AG09309 (cell line): ENCODE measurements around the gene HESX1.
A peak's percentile ranks its signal among the peaks of the same experiment; 100 is the strongest.

Experiments used
- DNase-seq: peaks from one replicate; pipeline ENCODE4 v3.0.0-alpha.2; 2010; ENCODE audit warnings: low read depth
- H3K4me3 ChIP-seq: 2 replicates; pipeline ENCODE4 v1.5.1; 2011; ENCODE audit warnings: mild to moderate bottlenecking, low read depth, low read length, moderate library complexity; ENCODE audit not compliant: control insufficient read depth
- TF ChIP-seq, protein P1 (sequence below): IDR thresholded peaks from 2 replicates; pipeline ENCODE4 v1.5.1; 2011; ENCODE audit warnings: mild to moderate bottlenecking, low read depth, low read length, inconsistent platforms; ENCODE audit not compliant: insufficient read depth, control insufficient read depth; ENCODE audit errors: missing control alignments

Gene HESX1

DNA sequence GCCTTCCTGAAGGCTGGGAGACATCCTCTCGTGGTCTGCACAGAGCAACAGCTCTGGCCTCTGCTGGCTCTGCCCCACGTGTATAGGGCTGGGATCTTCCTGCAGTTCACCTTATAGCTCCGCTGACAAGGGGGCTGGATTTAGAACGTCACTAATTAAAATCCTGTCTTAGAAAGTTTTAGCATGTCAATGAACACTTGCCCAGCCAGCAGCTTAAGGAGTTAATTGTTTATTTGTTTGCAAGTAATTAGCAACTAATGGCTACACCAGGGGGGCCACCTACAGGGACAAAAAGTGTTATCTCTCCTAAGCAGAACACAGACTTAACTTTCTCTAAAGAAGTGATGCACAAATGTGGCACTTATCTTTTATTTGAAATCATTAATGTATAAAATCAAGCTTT is at the start of gene HESX1:
Gene HESX1, minus strand, starts transcription at position 84 of the 403 bp plus-strand sequence. Its CDS starts 60 bp downstream, at position 24.
- H3K4me3 ChIP-seq = no peak within 1 kb of the TSS
- no peak for DNase-seq
- TF ChIP-seq, protein P1, sequence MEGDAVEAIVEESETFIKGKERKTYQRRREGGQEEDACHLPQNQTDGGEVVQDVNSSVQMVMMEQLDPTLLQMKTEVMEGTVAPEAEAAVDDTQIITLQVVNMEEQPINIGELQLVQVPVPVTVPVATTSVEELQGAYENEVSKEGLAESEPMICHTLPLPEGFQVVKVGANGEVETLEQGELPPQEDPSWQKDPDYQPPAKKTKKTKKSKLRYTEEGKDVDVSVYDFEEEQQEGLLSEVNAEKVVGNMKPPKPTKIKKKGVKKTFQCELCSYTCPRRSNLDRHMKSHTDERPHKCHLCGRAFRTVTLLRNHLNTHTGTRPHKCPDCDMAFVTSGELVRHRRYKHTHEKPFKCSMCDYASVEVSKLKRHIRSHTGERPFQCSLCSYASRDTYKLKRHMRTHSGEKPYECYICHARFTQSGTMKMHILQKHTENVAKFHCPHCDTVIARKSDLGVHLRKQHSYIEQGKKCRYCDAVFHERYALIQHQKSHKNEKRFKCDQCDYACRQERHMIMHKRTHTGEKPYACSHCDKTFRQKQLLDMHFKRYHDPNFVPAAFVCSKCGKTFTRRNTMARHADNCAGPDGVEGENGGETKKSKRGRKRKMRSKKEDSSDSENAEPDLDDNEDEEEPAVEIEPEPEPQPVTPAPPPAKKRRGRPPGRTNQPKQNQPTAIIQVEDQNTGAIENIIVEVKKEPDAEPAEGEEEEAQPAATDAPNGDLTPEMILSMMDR = no peak

DNA sequence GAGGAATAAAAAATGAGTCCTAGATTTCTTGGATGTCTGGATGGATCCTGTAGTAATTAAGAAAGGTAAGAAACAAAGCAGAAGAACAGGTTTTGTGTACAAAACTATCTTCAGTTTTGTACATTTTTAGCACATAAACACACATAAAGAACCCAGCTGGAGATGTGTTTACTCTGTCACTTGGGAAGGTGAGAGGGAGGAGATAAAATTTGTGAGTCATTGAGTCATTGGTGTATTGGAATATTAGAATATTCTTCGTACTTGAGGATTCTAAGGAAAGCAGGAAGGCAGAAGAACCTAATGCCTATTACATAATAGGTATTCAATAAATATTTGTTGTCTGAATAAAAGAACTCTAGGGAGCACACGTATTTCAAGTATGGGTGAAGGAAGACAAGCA is 45.2 kb upstream of the HESX1 start:
- TF ChIP-seq, protein P1 = no peak
- DNase-seq = no peak
- no peak overlapping the region for H3K4me3 ChIP-seq

DNA sequence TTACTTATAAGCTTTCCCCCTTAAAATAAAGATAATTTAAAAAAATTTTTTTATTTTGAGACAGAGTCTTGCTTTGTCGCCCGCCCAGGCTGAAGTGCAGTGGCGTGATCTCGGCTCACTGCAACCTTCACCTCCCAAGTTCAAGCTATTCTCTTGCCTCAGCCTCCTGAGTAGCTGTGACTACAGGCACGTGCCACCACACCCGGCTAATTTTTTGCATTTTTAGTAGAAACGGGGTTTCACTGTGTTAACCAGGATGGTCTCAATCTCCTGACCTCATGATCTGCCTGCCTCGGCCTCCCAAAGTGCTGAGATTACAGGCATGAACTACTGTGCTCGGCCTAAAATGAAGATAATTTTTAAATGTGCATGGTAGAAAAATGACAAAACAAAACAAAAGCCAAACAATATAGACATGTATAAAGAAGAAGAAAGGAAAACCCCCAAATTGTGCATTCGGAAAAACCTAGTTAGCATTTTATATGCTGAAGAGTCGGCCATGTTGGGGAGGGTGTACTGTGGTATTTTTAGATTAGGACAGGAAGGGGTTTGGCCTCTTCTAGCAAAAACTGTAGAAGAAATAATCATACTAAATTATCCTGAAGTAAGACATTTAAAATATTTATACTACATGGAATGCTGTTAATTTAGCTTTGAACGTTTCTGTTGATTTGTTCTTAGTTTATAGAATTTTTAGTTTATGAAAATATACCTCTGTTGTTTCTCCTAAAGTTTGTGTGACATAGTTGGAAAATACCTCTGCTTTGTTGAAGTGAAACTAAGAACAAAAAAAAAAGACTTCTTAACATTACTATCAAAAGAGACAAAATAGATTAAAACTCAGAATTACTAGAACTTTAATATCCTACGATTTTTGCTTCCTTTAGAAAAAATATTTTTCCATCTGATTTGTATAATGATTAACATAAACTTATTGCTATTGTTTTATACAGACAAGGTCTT is 35.1 kb upstream of the HESX1 start:
- TF ChIP-seq, protein P1 = no peak
- DNase-seq = no peak
- no peak overlapping the region for H3K4me3 ChIP-seq

DNA sequence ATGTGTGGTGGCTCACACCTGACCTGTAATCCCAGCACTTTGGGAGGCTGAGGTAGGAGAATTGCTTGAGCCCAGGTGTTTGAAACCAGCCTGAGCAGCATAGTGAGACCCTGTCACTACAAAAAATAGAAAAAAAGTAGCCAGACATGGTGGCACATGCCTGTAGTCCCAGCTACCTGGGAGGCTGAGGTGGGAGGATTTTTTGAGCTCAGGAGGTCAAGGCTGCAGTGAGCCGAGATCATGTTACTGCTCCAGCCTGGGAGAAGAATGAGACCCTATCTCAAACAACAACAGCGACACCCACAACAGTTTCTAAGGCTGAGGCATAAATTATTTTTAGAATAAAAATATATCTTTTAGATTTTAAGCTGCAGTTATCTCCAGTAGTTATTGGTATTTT is 34.0 kb upstream of the HESX1 start:
- TF ChIP-seq, protein P1 = no peak
- H3K4me3 ChIP-seq = no peak overlapping the region
- no peak for DNase-seq

DNA sequence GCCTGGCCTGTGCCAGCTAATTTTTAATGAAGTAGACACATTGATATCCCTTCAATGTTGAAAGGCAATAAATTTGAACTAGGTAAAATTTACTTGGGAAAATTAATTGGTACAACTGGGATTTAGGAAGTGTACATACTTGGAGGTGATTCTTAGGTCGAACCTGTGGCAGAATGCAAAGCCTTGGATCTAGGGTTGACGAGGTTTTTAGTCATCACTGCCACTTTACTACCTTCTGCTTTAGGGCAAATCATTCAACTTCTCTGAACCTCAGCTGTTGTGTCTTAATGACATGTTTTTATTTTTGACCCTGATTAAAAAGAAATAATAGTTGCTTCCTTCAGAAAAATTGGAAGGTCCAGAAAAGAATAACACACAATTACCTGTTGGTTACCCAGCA is 30.2 kb upstream of the HESX1 start:
- no peak for DNase-seq
- TF ChIP-seq, protein P1 = no peak
- no peak overlapping the region for H3K4me3 ChIP-seq

DNA sequence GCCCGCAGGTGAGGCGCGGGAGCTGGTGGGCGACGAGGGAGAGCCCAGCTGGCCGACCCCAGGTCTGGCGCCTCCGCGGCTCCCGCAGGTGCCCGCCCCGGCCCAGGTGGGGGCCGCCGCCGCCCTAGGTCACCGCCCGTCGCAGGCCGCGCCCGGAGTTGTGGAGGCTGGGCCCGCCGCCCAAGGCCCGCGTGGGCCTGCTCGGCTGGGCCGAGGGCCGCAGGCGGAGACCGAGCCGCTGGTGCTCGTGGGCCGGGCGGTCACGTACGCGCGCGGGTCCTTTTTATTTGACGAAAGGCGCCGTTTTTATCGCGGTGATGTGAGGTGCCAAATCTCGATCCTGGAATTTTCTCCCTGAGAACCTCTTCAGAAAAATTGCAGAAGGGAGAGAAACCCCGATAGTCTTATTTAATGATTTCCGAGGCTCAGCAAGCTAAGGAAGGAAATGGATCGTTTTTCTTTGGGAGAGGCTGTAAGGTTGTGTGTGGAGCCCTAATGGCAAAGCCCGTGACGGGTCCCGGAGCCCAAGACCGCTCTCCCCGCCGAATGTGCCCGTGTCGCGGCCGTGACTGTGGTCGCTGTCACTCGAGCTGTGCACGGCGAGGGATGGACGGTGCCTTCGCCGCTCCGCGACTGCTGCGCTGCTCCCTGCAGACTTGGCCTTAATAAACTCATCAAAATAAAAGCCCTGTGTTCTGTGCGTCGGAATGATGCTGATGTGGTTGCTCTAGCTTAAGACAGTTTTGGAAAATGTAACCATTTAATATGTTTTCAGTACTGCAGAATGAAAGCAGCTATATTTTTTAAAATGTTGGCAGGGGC is 28.4 kb upstream of the HESX1 start:
- peak overlapping the region; percentile 93 for H3K4me3 ChIP-seq
- no peak for DNase-seq
- TF ChIP-seq, protein P1 = no peak
